ENCODE results near the gene RNF14. TPM values are rescaled to one million over a fixed set of nuclear protein-coding genes. Genes with fewer than 3 reads are reported as not detected.

Gene RNF14
- total and polyA plus RNA-seq, 8 donors = 14.4 to 67.4 (median 28.3) TPM

- H3K27ac ChIP-seq = peak overlapping the region in 4 of 5 donors; percentile 23 to 60 (median 36)
- no peaks in the 10 kb centered on the region for H3K9me3 ChIP-seq
- peaks cover 29 to 50% (median 45%) of the 10 kb centered on the region in 4 donors for H3K36me3 ChIP-seq
- intact Hi-C loops (cut with DNase I; ENCODE audit: low total_unique reads) = no loop called here
- H3K4me3 ChIP-seq = no peak overlapping the region
- TF ChIP-seq POLR2A (IDR thresholded peaks at IDR 0.05) (no peak), CTCF (IDR thresholded peaks at IDR 0.05) (no peak), POLR2AphosphoS5 (IDR thresholded peaks at IDR 0.05) (no peak), EP300 (IDR thresholded peaks at IDR 0.05) (no peak)
- no peak for DNase-seq
- no peaks in the 10 kb centered on the region for H3K27me3 ChIP-seq
- WGBS, 5 donors = 34 to 44% (median 37%) methylated on average over 6 of the region's 6 CpGs
- H3K4me1 ChIP-seq = peaks cover 3 to 29% (median 8%) of the 10 kb centered on the region in 4 donors
Measured at GRCh38 chr5:141940695-141941271, 28.1 kb upstream of the RNF14 start.

DNA sequence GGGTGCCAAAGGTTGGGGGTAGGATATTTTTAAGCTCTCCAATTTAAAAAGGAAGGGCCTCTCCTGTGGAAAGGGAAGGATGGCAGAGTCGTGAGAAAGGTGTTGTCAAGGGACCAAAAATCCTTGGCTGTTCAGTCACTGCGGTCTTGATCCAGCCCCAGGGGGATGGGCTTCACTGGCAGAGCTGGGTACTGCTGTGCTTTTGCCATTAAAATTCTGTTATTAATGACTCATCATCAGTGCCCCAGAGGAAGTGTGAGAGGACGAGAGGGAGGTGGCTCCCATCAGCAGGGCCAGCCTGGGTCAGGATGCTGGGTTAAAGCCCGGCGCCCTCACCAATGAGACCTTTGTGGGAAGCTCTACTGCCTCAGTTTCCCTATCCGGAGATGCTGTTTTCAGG, 27.6 kb upstream of the RNF14 start:
- TF ChIP-seq CTCF (IDR thresholded peaks at IDR 0.05) (no peak), POLR2AphosphoS5 (IDR thresholded peaks at IDR 0.05) (peak in 1 of 3 donors; percentile 3)
- DNase-seq = no peak
- intact Hi-C loops (cut with DNase I; ENCODE audit: low total_unique reads) = no loop called here
- peak overlapping the region in 4 of 5 donors; percentile 23 to 60 (median 36) for H3K27ac ChIP-seq
- H3K4me1 ChIP-seq = peaks cover 3 to 33% (median 11%) of the 10 kb centered on the region in 4 donors
- H3K9me3 ChIP-seq = no peaks in the 10 kb centered on the region
- H3K36me3 ChIP-seq = peaks cover 24 to 44% (median 40%) of the 10 kb centered on the region in 4 donors
- H3K4me3 ChIP-seq = no peak overlapping the region
- H3K27me3 ChIP-seq = no peaks in the 10 kb centered on the region
- 60 to 79% (median 71%) methylated on average over 6 of the region's 6 CpGs for WGBS, 5 donors

DNA sequence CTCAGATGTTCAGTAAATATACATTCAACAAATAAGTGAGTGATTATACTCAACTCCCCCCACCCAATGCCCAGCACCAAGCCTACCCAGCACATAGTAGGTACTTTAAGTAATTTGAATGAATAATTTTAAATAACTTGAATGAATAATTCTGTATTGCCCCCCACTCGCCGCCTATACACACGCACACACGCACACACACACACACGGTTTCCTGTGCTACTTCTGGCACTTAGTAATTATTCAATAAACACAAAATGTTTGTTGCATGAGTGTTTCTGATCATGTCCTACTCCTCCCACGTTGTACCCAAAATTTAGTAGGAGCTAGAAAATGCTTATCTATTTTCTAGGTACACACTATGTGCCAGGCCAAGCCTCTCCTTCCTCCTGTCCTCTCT, 27.1 kb upstream of the RNF14 start:
- DNase-seq = no peak
- 67 to 87% (median 76%) methylated on average over 6 of the region's 6 CpGs for WGBS, 5 donors
- peaks cover 3 to 33% (median 14%) of the 10 kb centered on the region in 4 donors for H3K4me1 ChIP-seq
- peaks cover 19 to 40% (median 35%) of the 10 kb centered on the region in 4 donors for H3K36me3 ChIP-seq
- peak overlapping the region in 3 of 5 donors; percentile 10 to 60 (median 32) for H3K27ac ChIP-seq
- no peak for TF ChIP-seq EP300 (IDR thresholded peaks at IDR 0.05)
- intact Hi-C loops (cut with DNase I; ENCODE audit: low total_unique reads) = no loop called here
- H3K9me3 ChIP-seq = no peaks in the 10 kb centered on the region
- H3K4me3 ChIP-seq = no peak overlapping the region
- H3K27me3 ChIP-seq = no peaks in the 10 kb centered on the region

GRCh38 chr5:141942185-141942857, 26.6 kb upstream of the RNF14 start:
- H3K4me3 ChIP-seq = no peak overlapping the region
- peaks cover 14 to 34% (median 30%) of the 10 kb centered on the region in 4 donors for H3K36me3 ChIP-seq
- WGBS, 5 donors = 42 to 68% (median 59%) methylated on average over 9 of the region's 9 CpGs
- intact Hi-C loops (cut with DNase I; ENCODE audit: low total_unique reads) = no loop called here
- TF ChIP-seq POLR2AphosphoS5 (IDR thresholded peaks at IDR 0.05) (no peak), EP300 (IDR thresholded peaks at IDR 0.05) (no peak), CTCF (IDR thresholded peaks at IDR 0.05) (no peak), POLR2A (IDR thresholded peaks at IDR 0.05) (no peak)
- peak overlapping the region in 2 of 5 donors; percentile 17 to 32 for H3K27ac ChIP-seq
- peaks cover 3 to 39% (median 14%) of the 10 kb centered on the region in 4 donors for H3K4me1 ChIP-seq
- H3K27me3 ChIP-seq = no peaks in the 10 kb centered on the region
- no peaks in the 10 kb centered on the region for H3K9me3 ChIP-seq
- peak in 1 of 2 donors; percentile 58 for DNase-seq

- peaks cover 0 to 17% (median 13%) of the 10 kb centered on the region in 4 donors for H3K36me3 ChIP-seq
- 80 to 83% (median 81%) methylated on average over 9 of the region's 9 CpGs for WGBS, 5 donors
- H3K4me3 ChIP-seq = no peak overlapping the region
- TF ChIP-seq POLR2A (IDR thresholded peaks at IDR 0.05) (no peak), EP300 (IDR thresholded peaks at IDR 0.05) (no peak), CTCF (IDR thresholded peaks at IDR 0.05) (no peak), POLR2AphosphoS5 (IDR thresholded peaks at IDR 0.05) (no peak)
- no peak for DNase-seq
- intact Hi-C loops (cut with DNase I; ENCODE audit: low total_unique reads) = no loop called here
- peaks cover 3 to 44% (median 14%) of the 10 kb centered on the region in 4 donors for H3K4me1 ChIP-seq
- no peaks in the 10 kb centered on the region for H3K27me3 ChIP-seq
- no peaks in the 10 kb centered on the region for H3K9me3 ChIP-seq
- H3K27ac ChIP-seq = no peak overlapping the region
Measured at GRCh38 chr5:141944076-141944475, 24.8 kb upstream of the RNF14 start.
